IMR-90 (cell line): ENCODE results near the gene CDC42EP4. TPM values are rescaled to one million over a fixed set of nuclear protein-coding genes. Genes with fewer than 3 reads are reported as not detected.
A peak's percentile ranks its signal among the peaks of the same experiment; 100 is the strongest.

Experiments
- ATAC-seq: fragments of 200-7000 bp; cut with Tn5 transposase; 2 replicates; pipeline ENCODE4 v1.9.1; 2020; ENCODE audit warnings: low read depth, mild to moderate bottlenecking, moderate library complexity
- BruUV-seq: library from RNA; stranded (reverse); fragments of 400-500 nt; replicated peaks from 2 replicates; lab custom pipeline; 2021; lab: Mats Ljungman, UMichigan
- CTCF ChIA-PET: fragments of 300-600 bp; formaldehyde crosslinking; extraction: SDS; loops from one replicate; lab custom pipeline; 2021; ENCODE audit warnings: antibody characterized with exemption; lab: Yijun Ruan, JAX
- POLR2A ChIA-PET: fragments of 300-600 bp; sonication (Branson Sonifier 250); formaldehyde crosslinking; loops from one replicate; lab custom pipeline; 2022; ENCODE audit warnings: antibody characterized with exemption; ENCODE audit not compliant: unreplicated experiment; lab: Charles Lee
- DNase-seq: peaks from one replicate; pipeline ENCODE4 v3.0.0; 2013
- H2AFZ ChIP-seq: replicated peaks from 2 replicates; pipeline ENCODE3; 2013; ENCODE audit warnings: low read length, mild to moderate bottlenecking; ENCODE audit not compliant: poor library complexity
- H2AK5ac ChIP-seq: 2 replicates; pipeline ENCODE4 v1.6.1; 2013; ENCODE audit warnings: low read depth, low read length, inconsistent platforms
- H2AK9ac ChIP-seq: replicated peaks from 2 replicates; pipeline ENCODE3; 2013; ENCODE audit warnings: mild to moderate bottlenecking, low read depth, low read length, moderate library complexity; ENCODE audit not compliant: poor library complexity
- H2BK120ac ChIP-seq: 2 replicates; pipeline ENCODE4 v1.6.1; 2013; ENCODE audit warnings: low read depth, low read length, inconsistent platforms
- H2BK15ac ChIP-seq: 3 replicates; pipeline ENCODE4 v1.6.1; 2013; ENCODE audit warnings: low read depth, low read length, inconsistent platforms
- H2BK20ac ChIP-seq: 2 replicates; pipeline ENCODE4 v1.6.1; 2013; ENCODE audit warnings: low read depth, mild to moderate bottlenecking, inconsistent platforms, low read length, moderate library complexity
- H2BK5ac ChIP-seq: 2 replicates; pipeline ENCODE4 v1.6.1; 2013; ENCODE audit warnings: mild to moderate bottlenecking, low read depth, low read length, inconsistent platforms; ENCODE audit not compliant: poor library complexity, severe bottlenecking
- H3K14ac ChIP-seq: replicated peaks from 2 replicates; pipeline ENCODE4 v1.6.1; 2013; ENCODE audit warnings: low read depth, low read length, inconsistent platforms
- H3K18ac ChIP-seq: 2 replicates; pipeline ENCODE4 v1.6.1; 2013; ENCODE audit warnings: low read depth, low read length, control low read depth
- H3K23ac ChIP-seq: 2 replicates; pipeline ENCODE4 v1.6.1; 2013; ENCODE audit warnings: low read depth, low read length, inconsistent platforms
- H3K27ac ChIP-seq: 2 replicates; pipeline ENCODE4 v1.5.1; 2013; ENCODE audit warnings: mild to moderate bottlenecking, control low read depth, low read length; ENCODE audit not compliant: insufficient read depth
- H3K27me3 ChIP-seq: 2 replicates; pipeline ENCODE4 v1.6.1; 2013; ENCODE audit warnings: low read length; ENCODE audit not compliant: control insufficient read depth, insufficient read depth
- H3K36me3 ChIP-seq: 2 replicates; pipeline ENCODE4 v1.6.1; 2013; ENCODE audit warnings: low read length, mixed read lengths; ENCODE audit not compliant: control insufficient read depth, insufficient read depth
- H3K4ac ChIP-seq: 2 replicates; pipeline ENCODE4 v1.6.1; 2013; ENCODE audit warnings: low read depth, low read length, inconsistent platforms
- H3K4me1 ChIP-seq: 2 replicates; pipeline ENCODE4 v1.6.1; 2013; ENCODE audit warnings: low read length, mixed read lengths; ENCODE audit not compliant: control insufficient read depth, insufficient read depth
- H3K4me2 ChIP-seq: 2 replicates; pipeline ENCODE4 v1.6.1; 2013; ENCODE audit warnings: low read depth, mild to moderate bottlenecking, control low read depth, low read length, moderate library complexity
- H3K4me3 ChIP-seq: 2 replicates; pipeline ENCODE4 v1.5.1; 2013; ENCODE audit warnings: low read depth, mild to moderate bottlenecking, control low read depth, low read length, moderate library complexity; ENCODE audit not compliant: insufficient read depth
- H3K56ac ChIP-seq: 2 replicates; pipeline ENCODE4 v1.6.1; 2013; ENCODE audit warnings: low read length, inconsistent platforms; ENCODE audit not compliant: insufficient read depth; ENCODE audit errors: extremely low read depth
- H3K79me1 ChIP-seq, 2 experiments: 2 replicates each; pipeline ENCODE4 v1.6.1; 2013; ENCODE audit warnings: low read length in 2 of 2, inconsistent platforms in 1 of 2, low read depth in 1 of 2
- H3K9ac ChIP-seq: 2 replicates; pipeline ENCODE4 v1.6.1; 2013; ENCODE audit warnings: low read depth, low read length, control low read depth
- H3K9me1 ChIP-seq: 2 replicates; pipeline ENCODE4 v1.6.1; 2013; ENCODE audit warnings: low read length, inconsistent platforms; ENCODE audit not compliant: insufficient read depth
- H3K9me3 ChIP-seq: 2 replicates; pipeline ENCODE4 v1.6.1; 2013; ENCODE audit warnings: low read length; ENCODE audit not compliant: control insufficient read depth, insufficient read depth
- H4K20me1 ChIP-seq: 2 replicates; pipeline ENCODE4 v1.6.1; 2013; ENCODE audit warnings: low read length, inconsistent platforms; ENCODE audit not compliant: insufficient read depth
- H4K5ac ChIP-seq: 2 replicates; pipeline ENCODE4 v1.6.1; 2013; ENCODE audit warnings: mild to moderate bottlenecking, low read depth, low read length, control low read depth
- H4K8ac ChIP-seq, 2 experiments: 2 replicates each; pipeline ENCODE4 v1.6.1; 2013; ENCODE audit warnings: low read depth in 2 of 2, low read length in 2 of 2, control low read depth in 1 of 2, inconsistent platforms in 1 of 2
- H4K91ac ChIP-seq: 2 replicates; pipeline ENCODE4 v1.6.1; 2013; ENCODE audit warnings: low read depth, low read length, inconsistent platforms; ENCODE audit not compliant: insufficient read depth
- BHLHE40 ChIP-seq: fragments of 150-350 bp; IDR thresholded peaks from 2 replicates; pipeline ENCODE4 v1.6.1; 2016; ENCODE audit warnings: mild to moderate bottlenecking, low read depth, low read length
- CEBPB ChIP-seq: IDR thresholded peaks from 2 replicates; pipeline ENCODE4 v1.6.1; 2012; ENCODE audit warnings: low read depth, low read length, improper control_type of control experiment
- CHD1 ChIP-seq: IDR thresholded peaks from 2 replicates; pipeline ENCODE4 v1.6.1; 2012; ENCODE audit warnings: low read depth, low read length, improper control_type of control experiment
- ELK1 ChIP-seq: fragments of 150-350 bp; IDR thresholded peaks from 2 replicates; pipeline ENCODE4 v1.6.1; 2016; ENCODE audit warnings: low read depth, mild to moderate bottlenecking, low read length, moderate library complexity, borderline replicate concordance
- FOS ChIP-seq: fragments of 150-350 bp; IDR thresholded peaks from 2 replicates; pipeline ENCODE4 v1.6.1; 2016; ENCODE audit warnings: low read depth, low read length
- MAFK ChIP-seq: IDR thresholded peaks from 2 replicates; pipeline ENCODE4 v1.6.1; 2012; ENCODE audit warnings: low read depth, low read length, improper control_type of control experiment
- MAZ ChIP-seq: IDR thresholded peaks from 2 replicates; pipeline ENCODE4 v1.6.1; 2012; ENCODE audit warnings: low read depth, mild to moderate bottlenecking, low read length, improper control_type of control experiment, moderate library complexity, borderline replicate concordance
- MXI1 ChIP-seq: IDR thresholded peaks from 2 replicates; pipeline ENCODE4 v1.6.1; 2012; ENCODE audit warnings: low read depth, mild to moderate bottlenecking, low read length, moderate library complexity, borderline replicate concordance
- NFE2L2 ChIP-seq: fragments of 150-350 bp; IDR thresholded peaks from 2 replicates; pipeline ENCODE4 v1.6.1; 2016; ENCODE audit warnings: low read depth, mild to moderate bottlenecking, low read length
- POLR2A ChIP-seq: IDR thresholded peaks from 2 replicates; pipeline ENCODE4 v1.6.1; 2012; ENCODE audit warnings: mild to moderate bottlenecking, low read depth, low read length
- RAD21 ChIP-seq: IDR thresholded peaks from 2 replicates; pipeline ENCODE4 v1.6.1; 2012; ENCODE audit warnings: low read length, improper control_type of control experiment
- RCOR1 ChIP-seq: IDR thresholded peaks from 2 replicates; pipeline ENCODE4 v1.6.1; 2012; ENCODE audit warnings: mild to moderate bottlenecking, low read length, improper control_type of control experiment; ENCODE audit not compliant: insufficient replicate concordance
- RFX5 ChIP-seq: IDR thresholded peaks from 2 replicates; pipeline ENCODE4 v1.8.0; 2012; ENCODE audit warnings: low read depth, mild to moderate bottlenecking, low read length, moderate library complexity
- SMC3 ChIP-seq: fragments of 150-350 bp; IDR thresholded peaks from 2 replicates; pipeline ENCODE4 v1.6.1; 2016; ENCODE audit warnings: low read depth, mild to moderate bottlenecking, antibody characterized with exemption, low read length, moderate library complexity
- WGBS, 2 experiments: methylation state at CpG; one replicate each; pipeline versions ENCODE4 v1.1.5 to v1.1.7; 2013; ENCODE audit warnings: missing lambda C conversion rate in 2 of 2; ENCODE audit not compliant: insufficient read length in 1 of 2; ENCODE audit errors: extremely low coverage in 2 of 2; 5-methylcytosine and 5-hydroxymethylcytosine counted together
- dilution Hi-C: fragments of 300-500 bp; cut with HindIII; formaldehyde crosslinking; loops from one replicate; pipeline ENCODE4 v1.14.3; 2018; ENCODE audit warnings: low sequenced_read_pairs; ENCODE audit not compliant: unreplicated experiment
- in situ Hi-C: fragments of 300-500 bp; cut with MboI; formaldehyde crosslinking; loops from 3 replicates; pipeline ENCODE4 v1.14.3; 2019; ENCODE audit warnings: low sequenced_read_pairs, inconsistent platforms, mixed read lengths
- intact Hi-C: fragments of 100-400 bp; cut with micrococcal nuclease; formaldehyde crosslinking; loops from 2 replicates; pipeline ENCODE4 v1.10.0; 2022
- polyA plus RNA-seq, 3 experiments: library from polyadenylated mRNA; depleted of rRNA; stranded (reverse); fragments of >200 nt; gene quantifications; 2 replicates each; pipeline ENCODE4 v1.2.3, GENCODE V29; 2012; ENCODE audit warnings: low replicate concordance in 1 of 3
- total RNA-seq: library from RNA; depleted of rRNA; stranded (reverse); fragments of >200 nt; gene quantifications from 2 replicates; pipeline ENCODE4 v1.2.3, GENCODE V29; 2012
- TF ChIP-seq, protein P1 (sequence below): fragments of 150-350 bp; IDR thresholded peaks from 2 replicates; pipeline ENCODE4 v1.6.1; 2017; ENCODE audit warnings: mild to moderate bottlenecking, antibody characterized with exemption, low read length, low read depth

CDC42EP4 gene
- total and polyA plus RNA-seq, 2 of the 4 experiments (the other 2 are of a cell fraction) = 14.3 to 25.8 TPM

DNA sequence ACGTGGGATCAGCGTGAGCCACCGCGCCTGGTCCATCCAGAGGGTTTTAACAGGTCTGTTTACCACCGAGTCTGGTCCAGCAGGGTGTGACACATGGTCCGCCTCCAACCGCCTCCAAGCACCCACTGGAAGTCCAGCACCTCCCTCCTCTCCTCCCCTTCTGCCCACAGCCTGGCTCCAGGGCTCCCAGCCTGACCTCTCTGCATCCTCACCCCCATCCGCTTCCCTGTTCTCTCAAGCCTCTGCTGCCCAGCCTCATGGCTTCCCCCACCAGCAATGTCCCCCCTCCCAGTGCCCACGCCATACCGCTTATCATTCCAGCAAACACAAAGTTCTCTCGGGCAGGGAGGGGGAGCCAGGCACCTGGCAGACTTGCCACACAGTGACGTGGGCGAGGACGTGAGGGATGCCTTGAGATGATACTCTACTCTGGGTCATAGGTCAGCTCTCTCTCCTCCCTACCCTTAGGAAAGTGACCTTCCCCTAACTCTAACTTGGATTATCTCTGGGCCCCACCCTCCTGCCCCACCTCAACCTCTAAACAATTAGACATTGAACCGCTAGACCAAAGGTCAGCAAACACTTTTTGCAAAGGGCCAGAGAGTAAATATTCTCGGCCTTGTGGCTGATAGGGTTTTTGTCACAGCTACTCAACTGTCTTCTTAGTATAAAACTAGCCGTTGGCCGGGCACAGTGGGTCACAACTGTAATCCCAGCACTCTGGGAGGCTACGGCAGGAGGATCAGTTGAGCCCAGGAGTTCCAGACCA is 23.1 kb downstream of the CDC42EP4 start:
- ChIA-PET POLR2A (no interaction called here), CTCF (interaction anchor here (1.0 kb wide), 1 partner anchor 17 kb away, joined by 6 read pairs; no protein-coding TSS in a partner anchor)
- Histone ChIP-seq H4K91ac (no peak overlapping the region; the same call in 1 of the 2 replicates), H2BK120ac (no peak overlapping the region), H2AFZ (no peak overlapping the region), H4K8ac (no peak overlapping the region), H2BK15ac (no peak overlapping the region), H3K18ac (no peak overlapping the region), H3K36me3 (peaks cover 28% of the 10 kb centered on the region), H2AK9ac (no peak overlapping the region), H3K9me1 (peaks cover 37% of the 10 kb centered on the region), H3K4me2 (no peak overlapping the region), H4K20me1 (peaks cover 85% of the 10 kb centered on the region), H3K79me1 (peaks cover 39 to 95% of the 10 kb centered on the region in 2 experiments), H2AK5ac (peak overlapping the region; percentile 56), H3K23ac (no peak overlapping the region), H3K14ac (no peak overlapping the region), H4K5ac (no peak overlapping the region), H3K9me3 (no peaks in the 10 kb centered on the region), H3K4me3 (no peak overlapping the region), H3K56ac (no peak overlapping the region), H3K4me1 (peaks cover 46% of the 10 kb centered on the region), H2BK5ac (no peak overlapping the region), H2BK20ac (no peak overlapping the region), H3K27me3 (no peaks in the 10 kb centered on the region), H3K4ac (peak overlapping the region; percentile 40; the same call in 1 of the 2 replicates), H3K27ac (no peak overlapping the region), H3K9ac (no peak overlapping the region)
- ATAC-seq (no peak), DNase-seq (no peak)
- no TSS peak for BruUV-seq
- WGBS, 2 experiments = 89% methylated on average over 3 of the region's 19 CpGs; no CpG with 5 or more reads in 1 of the 2 experiments
- dilution Hi-C loops (no loop called here), in situ Hi-C loops (no loop called here), intact Hi-C loops (no loop called here)
- TF ChIP-seq BHLHE40 (no peak), SMC3 (no peak), POLR2A (no peak), RAD21 (no peak), MXI1 (no peak), CHD1 (no peak), NFE2L2 (no peak), MAZ (no peak), RFX5 (no peak), FOS (no peak), MAFK (no peak), ELK1 (no peak), RCOR1 (no peak), CEBPB (no peak)
- TF ChIP-seq, protein P1, sequence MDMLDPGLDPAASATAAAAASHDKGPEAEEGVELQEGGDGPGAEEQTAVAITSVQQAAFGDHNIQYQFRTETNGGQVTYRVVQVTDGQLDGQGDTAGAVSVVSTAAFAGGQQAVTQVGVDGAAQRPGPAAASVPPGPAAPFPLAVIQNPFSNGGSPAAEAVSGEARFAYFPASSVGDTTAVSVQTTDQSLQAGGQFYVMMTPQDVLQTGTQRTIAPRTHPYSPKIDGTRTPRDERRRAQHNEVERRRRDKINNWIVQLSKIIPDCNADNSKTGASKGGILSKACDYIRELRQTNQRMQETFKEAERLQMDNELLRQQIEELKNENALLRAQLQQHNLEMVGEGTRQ = no peak
